Neural cell (in vitro differentiated cells): ENCODE measurements around the gene RNF44. TPM values are rescaled to one million over a fixed set of nuclear protein-coding genes. Genes with fewer than 3 reads are reported as not detected.

Experiments
- H2AFZ ChIP-seq: fragments of 200-600, 300-800 bp; sonication (generic), shearing (Covaris generic); 2 replicates; pipeline ENCODE4 v1.6.0; 2014; ENCODE audit warnings: low read depth, mild to moderate bottlenecking, antibody characterized with exemption, low read length, moderate library complexity
- H3F3A ChIP-seq: fragments of 200-600 bp; shearing (Covaris generic); 2 replicates; pipeline ENCODE4 v1.6.1; 2016; ENCODE audit warnings: mild to moderate bottlenecking, moderate library complexity, mixed read lengths, antibody characterized with exemption, low read length; ENCODE audit not compliant: insufficient read depth, poor library complexity, severe bottlenecking
- H3K27ac ChIP-seq: fragments of 200-600, 300-800 bp; sonication (generic), shearing (Covaris generic); 2 replicates; pipeline ENCODE4 v1.5.1; 2014; ENCODE audit warnings: mild to moderate bottlenecking, low read length, moderate library complexity
- H3K27me3 ChIP-seq: fragments of 300-800, 200-600 bp; sonication (generic), shearing (Covaris generic); 2 replicates; pipeline ENCODE4 v1.6.0; 2014; ENCODE audit warnings: mild to moderate bottlenecking, low read depth, low read length, moderate library complexity; ENCODE audit not compliant: insufficient read depth
- H3K36me3 ChIP-seq: fragments of 300-800, 200-600 bp; sonication (generic), shearing (Covaris generic); 2 replicates; pipeline ENCODE4 v1.5.1; 2014; ENCODE audit warnings: mild to moderate bottlenecking, antibody characterized with exemption, low read length, moderate library complexity; ENCODE audit not compliant: insufficient read depth
- H3K4me2 ChIP-seq: fragments of 300-800, 200-600 bp; sonication (generic), shearing (Covaris generic); 2 replicates; pipeline ENCODE4 v1.6.0; 2014; ENCODE audit warnings: mild to moderate bottlenecking, low read length
- H3K4me3 ChIP-seq: fragments of 300-800, 200-600 bp; sonication (generic), shearing (Covaris generic); 2 replicates; pipeline ENCODE4 v1.5.1; 2014; ENCODE audit warnings: mild to moderate bottlenecking, low read length, moderate library complexity
- H3K79me2 ChIP-seq: fragments of 200-600 bp; shearing (Covaris generic); replicated peaks from 2 replicates; pipeline ENCODE4 v1.6.0; 2014; ENCODE audit warnings: mild to moderate bottlenecking, low read length, moderate library complexity; ENCODE audit not compliant: insufficient read depth
- H3K9ac ChIP-seq: fragments of 300-800, 200-600 bp; sonication (generic), shearing (Covaris generic); 2 replicates; pipeline ENCODE4 v1.6.1; 2016; ENCODE audit warnings: mild to moderate bottlenecking, low read length, mixed read lengths
- H3K9me2 ChIP-seq: fragments of 200-600 bp; shearing (Covaris generic); 2 replicates; pipeline ENCODE4 v1.6.1; 2016; ENCODE audit warnings: mild to moderate bottlenecking, low read length, mixed read lengths; ENCODE audit not compliant: insufficient read depth
- H3K9me3 ChIP-seq: fragments of 200-600, 300-800 bp; sonication (generic), shearing (Covaris generic); 2 replicates; pipeline ENCODE4 v1.6.1; 2016; ENCODE audit warnings: mild to moderate bottlenecking, mixed run types, low read length, moderate library complexity, mixed read lengths
- H4K20me1 ChIP-seq: fragments of 200-600 bp; shearing (Covaris generic); 2 replicates; pipeline ENCODE4 v1.6.1; 2016; ENCODE audit warnings: mild to moderate bottlenecking, mixed run types; ENCODE audit not compliant: insufficient read depth
- EP300 ChIP-seq: fragments of 450-650 bp; conservative IDR thresholded peaks from 2 replicates; pipeline ENCODE4 v1.6.1; 2014; ENCODE audit warnings: antibody characterized with exemption, mild to moderate bottlenecking, moderate library complexity; ENCODE audit not compliant: poor library complexity, severe bottlenecking
- EZH2 ChIP-seq: fragments of 200-600, 300-800 bp; shearing (Covaris generic), sonication (generic); IDR thresholded peaks from 2 replicates; pipeline ENCODE4 v1.6.1; 2014; ENCODE audit warnings: antibody characterized with exemption, low read length, borderline replicate concordance, mild to moderate bottlenecking; ENCODE audit not compliant: insufficient read depth, poor library complexity, severe bottlenecking
- MXI1 ChIP-seq: fragments of 450-650 bp; conservative IDR thresholded peaks from 2 replicates; pipeline ENCODE4 v1.6.1; 2014; ENCODE audit warnings: antibody characterized with exemption, mild to moderate bottlenecking; ENCODE audit not compliant: poor library complexity, severe bottlenecking
- POLR2AphosphoS5 ChIP-seq: IDR thresholded peaks from 2 replicates; pipeline ENCODE4 v1.6.1; 2012
- RAD21 ChIP-seq: fragments of 450-650 bp; conservative IDR thresholded peaks from 2 replicates; pipeline ENCODE4 v1.6.1; 2014; ENCODE audit warnings: antibody characterized with exemption, mild to moderate bottlenecking, moderate library complexity
- SMC3 ChIP-seq: fragments of 450-650 bp; conservative IDR thresholded peaks from 2 replicates; pipeline ENCODE4 v1.6.1; 2014; ENCODE audit warnings: antibody characterized with exemption, mild to moderate bottlenecking, moderate library complexity; ENCODE audit not compliant: poor library complexity
- TAF1 ChIP-seq: IDR thresholded peaks from 2 replicates; pipeline ENCODE4 v1.6.1; 2012; ENCODE audit warnings: low read depth
- polyA plus RNA-seq: library from polyadenylated mRNA; depleted of rRNA; stranded (reverse); fragments of >200 nt; gene quantifications from 2 replicates; pipeline ENCODE4 v1.2.3, GENCODE V29; 2014
- TF ChIP-seq, protein P1 (sequence below): fragments of 450-650 bp; IDR thresholded peaks from 2 replicates; pipeline ENCODE4 v1.5.1; 2014; ENCODE audit warnings: antibody characterized with exemption, mild to moderate bottlenecking, moderate library complexity; ENCODE audit not compliant: poor library complexity, severe bottlenecking
- TF ChIP-seq, protein P2 (sequence below): IDR thresholded peaks from 2 replicates; pipeline ENCODE4 v1.6.1; 2012; ENCODE audit warnings: borderline replicate concordance

RNF44 gene
- polyA plus RNA-seq, 1 donor from 2014 or later, result 22.2 TPM

DNA sequence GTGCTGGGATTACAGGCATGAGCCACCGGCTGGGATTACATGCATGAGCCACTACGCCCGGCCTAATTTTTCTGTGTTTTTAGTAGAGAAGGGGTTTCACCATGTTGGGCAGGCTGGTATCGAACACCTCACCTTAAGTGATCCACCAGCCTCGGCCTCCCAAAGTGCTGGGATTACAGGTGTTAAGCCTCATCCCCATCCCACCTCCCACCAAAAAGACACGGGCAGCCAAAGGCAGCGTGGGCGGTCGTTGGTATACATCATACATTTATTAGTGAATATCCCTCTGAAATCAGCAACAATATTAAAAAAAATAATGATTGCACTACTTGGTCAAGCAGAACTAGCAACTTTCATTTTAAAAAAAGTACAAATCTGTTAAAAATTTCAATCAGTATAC is 10.7 kb downstream of the RNF44 start:
- no peak overlapping the region for H3K27ac ChIP-seq
- no peaks in the 10 kb centered on the region for H3K36me3 ChIP-seq
- no peak overlapping the region for H3K9ac ChIP-seq
- no peaks in the 10 kb centered on the region for H3K27me3 ChIP-seq
- no peak for TF ChIP-seq SMC3
- TF ChIP-seq TAF1, result no peak
- no peak for TF ChIP-seq EZH2
- TF ChIP-seq, protein P1, sequence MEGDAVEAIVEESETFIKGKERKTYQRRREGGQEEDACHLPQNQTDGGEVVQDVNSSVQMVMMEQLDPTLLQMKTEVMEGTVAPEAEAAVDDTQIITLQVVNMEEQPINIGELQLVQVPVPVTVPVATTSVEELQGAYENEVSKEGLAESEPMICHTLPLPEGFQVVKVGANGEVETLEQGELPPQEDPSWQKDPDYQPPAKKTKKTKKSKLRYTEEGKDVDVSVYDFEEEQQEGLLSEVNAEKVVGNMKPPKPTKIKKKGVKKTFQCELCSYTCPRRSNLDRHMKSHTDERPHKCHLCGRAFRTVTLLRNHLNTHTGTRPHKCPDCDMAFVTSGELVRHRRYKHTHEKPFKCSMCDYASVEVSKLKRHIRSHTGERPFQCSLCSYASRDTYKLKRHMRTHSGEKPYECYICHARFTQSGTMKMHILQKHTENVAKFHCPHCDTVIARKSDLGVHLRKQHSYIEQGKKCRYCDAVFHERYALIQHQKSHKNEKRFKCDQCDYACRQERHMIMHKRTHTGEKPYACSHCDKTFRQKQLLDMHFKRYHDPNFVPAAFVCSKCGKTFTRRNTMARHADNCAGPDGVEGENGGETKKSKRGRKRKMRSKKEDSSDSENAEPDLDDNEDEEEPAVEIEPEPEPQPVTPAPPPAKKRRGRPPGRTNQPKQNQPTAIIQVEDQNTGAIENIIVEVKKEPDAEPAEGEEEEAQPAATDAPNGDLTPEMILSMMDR, result no peak
- no peak for TF ChIP-seq MXI1
- no peak for TF ChIP-seq RAD21
- TF ChIP-seq, protein P2, sequence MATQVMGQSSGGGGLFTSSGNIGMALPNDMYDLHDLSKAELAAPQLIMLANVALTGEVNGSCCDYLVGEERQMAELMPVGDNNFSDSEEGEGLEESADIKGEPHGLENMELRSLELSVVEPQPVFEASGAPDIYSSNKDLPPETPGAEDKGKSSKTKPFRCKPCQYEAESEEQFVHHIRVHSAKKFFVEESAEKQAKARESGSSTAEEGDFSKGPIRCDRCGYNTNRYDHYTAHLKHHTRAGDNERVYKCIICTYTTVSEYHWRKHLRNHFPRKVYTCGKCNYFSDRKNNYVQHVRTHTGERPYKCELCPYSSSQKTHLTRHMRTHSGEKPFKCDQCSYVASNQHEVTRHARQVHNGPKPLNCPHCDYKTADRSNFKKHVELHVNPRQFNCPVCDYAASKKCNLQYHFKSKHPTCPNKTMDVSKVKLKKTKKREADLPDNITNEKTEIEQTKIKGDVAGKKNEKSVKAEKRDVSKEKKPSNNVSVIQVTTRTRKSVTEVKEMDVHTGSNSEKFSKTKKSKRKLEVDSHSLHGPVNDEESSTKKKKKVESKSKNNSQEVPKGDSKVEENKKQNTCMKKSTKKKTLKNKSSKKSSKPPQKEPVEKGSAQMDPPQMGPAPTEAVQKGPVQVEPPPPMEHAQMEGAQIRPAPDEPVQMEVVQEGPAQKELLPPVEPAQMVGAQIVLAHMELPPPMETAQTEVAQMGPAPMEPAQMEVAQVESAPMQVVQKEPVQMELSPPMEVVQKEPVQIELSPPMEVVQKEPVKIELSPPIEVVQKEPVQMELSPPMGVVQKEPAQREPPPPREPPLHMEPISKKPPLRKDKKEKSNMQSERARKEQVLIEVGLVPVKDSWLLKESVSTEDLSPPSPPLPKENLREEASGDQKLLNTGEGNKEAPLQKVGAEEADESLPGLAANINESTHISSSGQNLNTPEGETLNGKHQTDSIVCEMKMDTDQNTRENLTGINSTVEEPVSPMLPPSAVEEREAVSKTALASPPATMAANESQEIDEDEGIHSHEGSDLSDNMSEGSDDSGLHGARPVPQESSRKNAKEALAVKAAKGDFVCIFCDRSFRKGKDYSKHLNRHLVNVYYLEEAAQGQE, result no peak
- H2AFZ ChIP-seq, result no peak overlapping the region
- H3K4me2 ChIP-seq, result no peak overlapping the region
- no peak overlapping the region for H3K4me3 ChIP-seq
- no peaks in the 10 kb centered on the region for H3K9me2 ChIP-seq
- no peaks in the 10 kb centered on the region for H3K79me2 ChIP-seq
- no peaks in the 10 kb centered on the region for H3K9me3 ChIP-seq
- no peaks in the 10 kb centered on the region for H3F3A ChIP-seq
- H4K20me1 ChIP-seq, result peaks cover 4% of the 10 kb centered on the region

DNA sequence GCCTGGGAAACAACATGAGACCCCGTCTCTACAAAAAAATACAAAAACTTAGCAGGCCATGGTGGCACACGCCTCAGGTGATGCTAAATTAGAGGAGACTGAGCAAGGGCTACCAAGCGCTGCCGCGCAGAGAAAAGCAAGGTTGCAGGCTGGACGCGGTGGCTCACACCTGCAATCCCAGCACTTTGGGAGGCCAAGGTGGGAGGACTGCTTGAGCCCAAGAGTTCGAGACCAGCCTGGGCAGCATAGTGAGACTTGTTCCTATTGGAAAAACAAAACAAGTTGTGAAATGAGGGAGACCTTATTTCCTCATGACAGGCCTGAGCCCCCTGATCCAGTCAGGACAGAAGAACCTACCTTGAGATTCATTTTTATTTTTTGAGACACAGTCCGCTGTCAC is 11.5 kb downstream of the RNF44 start:
- no peak for TF ChIP-seq EP300
- TF ChIP-seq MXI1, result no peak
- no peak for TF ChIP-seq SMC3
- TF ChIP-seq, protein P1, result no peak
- TF ChIP-seq, protein P2, result no peak
- no peak for TF ChIP-seq POLR2AphosphoS5
- no peak for TF ChIP-seq TAF1
- Histone ChIP-seq H2AFZ (no peak overlapping the region), H3K27me3 (no peaks in the 10 kb centered on the region), H3F3A (no peaks in the 10 kb centered on the region), H4K20me1 (no peaks in the 10 kb centered on the region), H3K9me3 (no peaks in the 10 kb centered on the region), H3K9ac (no peak overlapping the region), H3K9me2 (no peaks in the 10 kb centered on the region), H3K36me3 (no peaks in the 10 kb centered on the region), H3K4me3 (no peak overlapping the region), H3K4me2 (no peak overlapping the region), H3K27ac (no peak overlapping the region), H3K79me2 (no peaks in the 10 kb centered on the region)
